K562 (cell line): ENCODE results near the gene TAS1R3.
"Not testable (repeated sequence)": the region's sequence is repeated elsewhere in the genome, so short reads cannot be mapped to it uniquely, and the experiment has no call there.

Experiments used
- CAMTA2 ChIP-seq: fragments of 250-450 bp; sonication (Bioruptor Pico); conservative IDR thresholded peaks from 2 replicates; pipeline ENCODE4 v1.5.1; 2022
- CTCF ChIP-seq, 3 experiments: IDR thresholded peaks in 2 of 3; conservative IDR thresholded peaks in 1 of 3; 2 replicates each; pipeline ENCODE4 v1.5.1; 2011 to 2012; ENCODE audit warnings: low read length in 3 of 3, mild to moderate bottlenecking in 3 of 3, control low read depth in 2 of 3, improper control_type of control experiment in 1 of 3, inconsistent platforms in 1 of 3, low read depth in 1 of 3, mixed read lengths in 1 of 3, moderate library complexity in 1 of 3; ENCODE audit not compliant: insufficient read depth in 2 of 3
- ELK3 ChIP-seq: fragments of 450-650 bp; formaldehyde crosslinking; IDR thresholded peaks from 2 replicates; pipeline ENCODE4 v1.4.0; 2020; ENCODE audit warnings: mild to moderate bottlenecking
- HDAC2 ChIP-seq: fragments of 450-650 bp; IDR thresholded peaks from 2 replicates; pipeline ENCODE4 v1.6.1; 2016; ENCODE audit warnings: mild to moderate bottlenecking
- MYC ChIP-seq, 2 experiments: fragments of 250-450 bp in 1 of 2; sonication (Bioruptor Pico) in 1 of 2; IDR thresholded peaks; 2 replicates each; pipeline versions ENCODE4 v1.5.1 to v1.6.1; 2012 to 2021; ENCODE audit warnings: low read depth in 2 of 2, borderline replicate concordance in 1 of 2, improper control_type of control experiment in 1 of 2, low read length in 1 of 2, mild to moderate bottlenecking in 1 of 2, moderate library complexity in 1 of 2
- NR2F6 ChIP-seq: fragments of 450-650 bp; formaldehyde crosslinking; IDR thresholded peaks from 2 replicates; pipeline ENCODE4 v1.4.0; 2020; ENCODE audit warnings: mild to moderate bottlenecking
- POLR2A ChIP-seq: fragments of 450-650 bp; conservative IDR thresholded peaks from 2 replicates; pipeline ENCODE4 v1.6.1; 2016
- PRPF4 ChIP-seq: fragments of 200-400 bp; formaldehyde crosslinking; IDR thresholded peaks from one replicate; pipeline ENCODE4 v1.6.1; 2017; ENCODE audit warnings: low read length, low read depth, mild to moderate bottlenecking; ENCODE audit not compliant: insufficient read depth, poor library complexity, severe bottlenecking
- REST ChIP-seq, 2 experiments: fragments of 450-650 bp; formaldehyde crosslinking in 1 of 2; IDR thresholded peaks; 2 replicates each; pipeline versions ENCODE4 v1.4.0 to v1.6.1; 2014 to 2020; ENCODE audit warnings: mild to moderate bottlenecking in 2 of 2, borderline replicate concordance in 1 of 2, low read depth in 1 of 2
- RFX5 ChIP-seq: IDR thresholded peaks from 2 replicates; pipeline ENCODE4 v1.6.1; 2011; ENCODE audit warnings: low read depth, mild to moderate bottlenecking, improper control_type of control experiment, low read length
- SP1 ChIP-seq: sonication (generic); formaldehyde crosslinking; IDR thresholded peaks from 2 replicates; pipeline ENCODE4 v1.8.1; 2022; ENCODE audit warnings: mild to moderate bottlenecking, missing genetic modification reagents
- ZNF778 ChIP-seq: fragments of 450-650 bp; formaldehyde crosslinking; IDR thresholded peaks from 2 replicates; pipeline ENCODE4 v1.4.0; 2020; ENCODE audit warnings: mild to moderate bottlenecking, moderate library complexity

- not testable (repeated sequence) for TF ChIP-seq CAMTA2 (CRISPR knock-in tag); ELK3; RFX5; NR2F6; REST (IDR thresholded peaks at IDR 0.05; ENCODE audit: borderline replicate concordance); REST (CRISPR knock-in tag; IDR thresholded peaks at IDR 0.05; ENCODE audit: low read depth); CTCF (IDR thresholded peaks at IDR 0.05 in 2 of 3, conservative IDR thresholded peaks at IDR 0.05 in 1 of 3; ENCODE audit: insufficient read depth in 2 of 3, low read depth in 1 of 3, low read length in 3 of 3); SP1 (CRISPR knock-in tag); HDAC2; MYC (IDR thresholded peaks at IDR 0.05; ENCODE audit: low read depth, low read length); MYC (CRISPR knock-in tag; IDR thresholded peaks at IDR 0.05; ENCODE audit: borderline replicate concordance, low read depth); ZNF778 (CRISPR knock-in tag); PRPF4
- TF ChIP-seq POLR2A: peak; percentile 73
Observed at GRCh38 chr1:1316199-1316598, 14.9 kb upstream of the TAS1R3 start.
